SHP77 (cell line): ENCODE measurements around the gene PTER.

Source experiments
- DNase-seq, 2 experiments: peaks; one replicate each; lab custom pipeline; 2025; lab: John Stamatoyannopoulos, UW

PTER gene

GRCh38 chr10:16544591-16544990 is 107.8 kb downstream of the PTER start:
- DNase-seq: no peak

GRCh38 chr10:16545116-16545736 is 108.4 kb downstream of the PTER start:
- peak; percentile 18 to 43 for DNase-seq

GRCh38 chr10:16547973-16548372 is 111.2 kb downstream of the PTER start:
- DNase-seq: no peak

GRCh38 chr10:16559236-16559773 is 122.5 kb downstream of the PTER start:
- no peak for DNase-seq

GRCh38 chr10:16562891-16563290 is 126.1 kb downstream of the PTER start:
- DNase-seq: no peak
